ENCODE results near the gene ANKRD44.

The ANKRD44 gene

GRCh38 chr2:196994764-196995163 is 315.8 kb downstream of the ANKRD44 start:
- FAIRE-seq, result no peak
- no peak for DNase-seq (ENCODE audit: low spot score)

DNA sequence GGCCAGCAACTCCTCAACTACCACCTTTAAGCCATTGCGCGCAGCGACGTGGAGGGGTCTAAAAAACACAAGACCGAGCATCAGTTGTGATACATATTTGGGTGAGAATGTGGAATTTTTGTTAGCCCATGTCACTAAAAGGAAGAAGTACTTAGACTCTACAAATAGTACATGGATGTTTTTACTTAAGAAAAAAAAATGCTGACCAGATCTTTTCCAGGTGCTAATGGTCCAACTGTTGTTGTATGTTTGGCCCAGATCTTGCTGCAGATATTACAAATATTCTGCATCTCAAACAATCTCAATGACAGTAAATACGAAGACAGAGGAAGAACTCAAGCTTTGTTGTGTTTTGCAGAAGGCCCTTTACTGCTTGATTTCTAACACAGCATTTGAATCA is 317.0 kb downstream of the ANKRD44 start:
- no peak for DNase-seq (ENCODE audit: low spot score)
- no peak for FAIRE-seq

DNA sequence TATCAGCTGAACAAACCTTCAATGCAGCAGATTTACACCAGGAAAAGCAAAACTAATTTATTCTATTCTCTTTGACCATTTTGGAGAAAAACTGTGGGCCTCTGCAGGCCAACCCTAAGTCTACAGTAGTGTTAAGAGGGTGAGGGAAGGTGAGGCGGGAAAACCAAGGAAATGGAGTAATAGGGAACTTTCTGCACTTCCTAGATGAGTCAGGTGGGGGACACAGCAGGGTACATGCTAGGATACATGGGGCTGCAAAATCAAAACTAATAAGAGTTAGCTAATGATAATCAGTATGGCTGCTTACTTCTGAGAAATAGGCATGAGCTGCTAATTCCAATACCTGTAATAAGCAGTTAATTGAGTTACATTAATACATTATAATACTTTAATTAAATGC is 318.1 kb downstream of the ANKRD44 start:
- DNase-seq (ENCODE audit: low spot score) (no peak), FAIRE-seq (no peak)

- FAIRE-seq, result no peak
Measured at GRCh38 chr2:196990788-196991461, 319.7 kb downstream of the ANKRD44 start.

DNA sequence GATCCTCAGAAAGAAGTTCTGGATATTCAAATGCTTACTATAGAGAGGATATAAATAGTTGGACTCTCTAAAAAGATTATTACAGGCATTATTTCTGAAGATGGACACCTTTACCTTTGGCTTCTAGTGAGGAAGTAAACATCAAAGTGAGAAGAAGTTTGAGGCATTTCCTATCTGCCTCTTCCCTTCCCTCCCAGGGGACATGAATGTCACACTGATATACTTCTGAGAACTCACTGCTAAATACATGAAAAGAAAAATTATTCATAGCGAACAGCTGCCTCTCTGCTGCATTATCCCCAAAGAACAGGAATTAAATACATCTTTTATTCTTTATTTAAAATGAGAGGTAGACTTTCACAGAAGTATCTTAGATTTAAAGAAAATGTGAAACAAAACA is 320.5 kb downstream of the ANKRD44 start:
- DNase-seq (ENCODE audit: low spot score) (no peak), FAIRE-seq (no peak)

More at GRCh38 chr2:196990788-196991461, 319.7 kb downstream of the ANKRD44 start:
- DNase-seq (ENCODE audit: low spot score), result no peak

- DNase-seq (ENCODE audit: low spot score), result no peak
- no peak for FAIRE-seq
Measured at GRCh38 chr2:196989496-196989895, 321.1 kb downstream of the ANKRD44 start.

- DNase-seq (ENCODE audit: low spot score), result no peak
- FAIRE-seq, result no peak
Measured at GRCh38 chr2:196988639-196989038, 321.9 kb downstream of the ANKRD44 start.

DNA sequence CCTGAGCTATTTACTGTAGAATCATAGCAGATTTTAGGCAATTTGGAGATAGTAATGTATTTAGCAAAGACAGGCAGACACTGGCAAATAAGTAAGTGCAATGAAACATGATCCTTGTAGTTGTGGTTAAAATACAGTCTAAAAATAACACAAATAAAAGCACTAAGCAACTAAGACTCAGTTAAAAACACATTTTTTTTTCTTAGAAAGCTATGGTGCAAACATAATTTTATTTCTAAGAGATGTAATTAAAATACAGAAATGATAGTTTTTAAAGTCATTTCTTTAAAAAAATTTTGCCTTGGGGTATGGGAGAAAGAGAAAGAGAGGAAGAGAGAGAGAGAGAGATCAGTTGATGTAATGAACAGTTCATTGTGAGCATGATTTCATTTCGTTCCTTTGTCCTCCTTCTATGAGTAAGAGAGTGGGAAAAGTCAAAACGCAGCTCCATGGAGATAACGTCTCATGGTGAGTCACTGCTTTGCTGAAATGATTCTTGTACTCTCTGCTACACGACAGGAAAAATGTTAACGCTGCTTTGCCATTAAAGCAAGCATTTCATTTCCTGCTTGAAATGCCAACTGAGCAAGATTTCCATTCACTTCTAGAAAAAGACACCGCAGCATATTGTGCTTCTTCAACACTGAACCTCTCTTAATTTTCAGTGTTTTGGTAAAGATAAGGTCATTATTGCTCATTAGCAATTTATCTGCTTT is 322.8 kb downstream of the ANKRD44 start:
- DNase-seq (ENCODE audit: low spot score) (peak; percentile 97), FAIRE-seq (peak; percentile 98)

- DNase-seq (ENCODE audit: low spot score) (no peak), FAIRE-seq (peak; percentile 23)
Measured at GRCh38 chr2:196987298-196987648, 323.3 kb downstream of the ANKRD44 start.

GRCh38 chr2:196985511-196986183 is 324.9 kb downstream of the ANKRD44 start:
- no peak for DNase-seq (ENCODE audit: low spot score)
- FAIRE-seq, result no peak

- FAIRE-seq (no peak), DNase-seq (ENCODE audit: low spot score) (no peak)
Measured at GRCh38 chr2:196984903-196985302, 325.7 kb downstream of the ANKRD44 start.

GRCh38 chr2:196983934-196984333 is 326.6 kb downstream of the ANKRD44 start:
- FAIRE-seq (no peak), DNase-seq (ENCODE audit: low spot score) (no peak)

- FAIRE-seq (no peak), DNase-seq (ENCODE audit: low spot score) (no peak)
Measured at GRCh38 chr2:196980473-196980872, 330.1 kb downstream of the ANKRD44 start.

DNA sequence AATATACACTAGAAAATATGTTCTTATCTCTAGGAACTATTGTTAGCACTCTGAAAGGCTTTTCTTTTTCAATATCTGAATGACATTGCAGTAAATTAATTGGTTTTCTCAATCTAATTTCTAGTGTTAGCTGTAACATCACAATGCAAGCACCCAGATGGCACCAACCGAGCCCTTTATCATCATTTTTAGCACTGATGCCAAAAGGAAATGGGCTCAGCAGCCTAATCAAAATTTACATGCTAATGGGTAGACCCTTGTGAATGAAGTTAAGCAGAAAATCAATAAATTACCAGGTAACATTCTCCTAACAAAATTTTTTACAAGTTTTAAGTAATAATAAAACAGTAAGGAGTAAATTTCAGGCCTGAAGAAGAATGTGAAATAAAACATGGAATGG is 330.6 kb downstream of the ANKRD44 start:
- DNase-seq (ENCODE audit: low spot score) (no peak), FAIRE-seq (no peak)

DNA sequence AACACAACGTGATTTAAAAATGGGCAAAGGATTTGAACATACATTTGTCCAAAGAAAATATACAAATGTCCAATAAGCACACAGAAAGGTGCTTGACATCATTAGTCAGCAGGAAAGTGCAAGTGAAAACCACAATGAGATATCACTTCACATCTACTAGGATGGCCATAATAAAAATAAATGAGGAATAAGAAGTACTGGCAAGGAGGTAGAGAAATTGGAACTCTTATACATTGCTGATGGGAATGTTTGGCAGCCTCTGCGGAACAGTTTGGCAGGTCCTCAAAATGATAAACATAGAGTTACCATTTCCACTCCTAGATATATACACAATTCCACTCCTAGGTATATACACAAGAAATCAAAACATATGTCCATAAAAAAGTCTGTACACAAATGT is 333.1 kb downstream of the ANKRD44 start:
- no peak for DNase-seq (ENCODE audit: low spot score)
- no peak for FAIRE-seq

DNA sequence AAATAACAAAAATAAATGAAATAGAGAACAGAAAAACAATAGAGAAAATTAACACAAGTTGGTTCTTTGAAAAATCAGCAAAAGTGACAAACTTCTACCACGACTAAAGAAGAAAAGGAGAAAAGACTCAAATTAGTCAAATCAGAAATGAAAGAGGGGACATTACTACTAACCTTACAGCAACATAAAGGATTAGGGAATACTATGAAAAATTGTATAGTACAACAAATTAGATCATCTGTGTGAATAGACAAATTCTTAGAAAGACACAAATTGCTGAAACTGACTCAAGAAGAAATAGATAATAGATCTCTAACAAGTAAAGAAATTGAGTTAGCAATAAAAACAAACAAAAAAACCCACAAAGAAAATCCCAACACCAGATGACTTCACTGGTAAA is 335.6 kb downstream of the ANKRD44 start:
- FAIRE-seq, result no peak
- DNase-seq (ENCODE audit: low spot score), result no peak

GRCh38 chr2:196971574-196972279 is 338.9 kb downstream of the ANKRD44 start:
- FAIRE-seq, result no peak
- DNase-seq (ENCODE audit: low spot score), result no peak

DNA sequence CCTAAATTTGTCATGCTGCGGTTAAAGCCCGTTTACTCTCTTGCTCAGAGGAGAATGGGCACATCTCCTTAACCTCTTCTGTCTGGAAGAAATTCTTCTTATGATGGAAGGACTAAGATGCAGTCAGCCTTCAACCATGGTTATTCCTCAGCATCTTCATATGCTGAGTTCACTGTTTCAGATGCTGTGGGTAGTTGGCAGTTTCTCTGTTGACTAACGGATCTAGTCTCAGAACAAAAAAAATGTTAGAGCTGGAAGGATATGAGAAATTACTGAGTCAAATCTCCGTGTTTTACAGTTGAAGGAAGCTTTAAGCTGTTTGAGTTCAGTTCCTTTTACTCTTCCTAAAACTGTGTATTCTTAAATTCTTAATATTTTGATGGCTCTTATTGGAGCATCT is 340.5 kb downstream of the ANKRD44 start:
- FAIRE-seq (no peak), DNase-seq (ENCODE audit: low spot score) (no peak)

DNA sequence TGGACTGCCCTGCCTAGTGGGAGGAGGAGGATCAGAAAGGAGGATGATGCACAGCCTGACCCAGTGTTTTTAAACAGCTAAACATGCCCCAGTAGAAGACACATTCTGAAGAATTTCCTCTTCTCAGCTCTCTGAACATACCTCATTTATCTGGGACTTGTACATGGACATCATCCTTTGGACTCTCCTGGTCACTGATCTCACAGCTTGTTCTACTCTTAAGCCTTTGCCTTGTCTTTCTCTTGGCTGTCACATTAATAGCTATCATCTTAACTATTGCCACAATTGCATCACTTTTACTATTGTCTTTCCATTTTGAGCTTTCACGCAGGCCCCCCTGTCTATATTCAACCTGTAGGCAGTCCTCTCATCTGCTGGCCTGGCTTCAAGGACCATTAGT is 342.1 kb downstream of the ANKRD44 start:
- FAIRE-seq, result no peak
- no peak for DNase-seq (ENCODE audit: low spot score)

- FAIRE-seq (no peak), DNase-seq (ENCODE audit: low spot score) (no peak)
Measured at GRCh38 chr2:196967775-196968174, 342.8 kb downstream of the ANKRD44 start.

GRCh38 chr2:196967116-196967515 is 343.5 kb downstream of the ANKRD44 start:
- no peak for FAIRE-seq

DNA sequence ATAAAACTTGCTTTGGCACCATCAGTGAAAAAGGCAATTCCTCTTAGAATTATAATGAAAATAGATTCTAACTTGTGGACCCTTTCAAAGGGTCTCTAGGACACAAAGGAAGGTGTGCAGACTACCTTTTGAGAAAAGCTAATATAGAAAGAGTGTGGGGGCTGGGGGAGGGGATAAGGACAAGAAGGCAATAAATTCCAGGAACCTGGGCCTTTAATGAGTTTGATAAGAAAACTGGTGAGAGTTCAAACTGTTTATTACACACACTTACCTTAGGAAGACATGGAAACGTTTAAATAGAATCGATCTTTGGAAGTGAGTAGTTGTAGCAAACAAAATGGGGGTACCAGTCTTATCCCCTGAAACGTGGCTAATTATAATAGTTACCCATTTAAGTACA is 344.5 kb downstream of the ANKRD44 start:
- no peak for FAIRE-seq
- DNase-seq (ENCODE audit: low spot score), result no peak

More at GRCh38 chr2:196967116-196967515, 343.5 kb downstream of the ANKRD44 start:
- DNase-seq (ENCODE audit: low spot score), result no peak

All from RCC 7860 (cell line).